Iris pigment epithelial cell (primary cell): ENCODE results near the gene SLC4A3.

Experiments
- DNase-seq: peaks from one replicate; pipeline ENCODE4 v3.0.0-alpha.2; 2011; ENCODE audit warnings: low read depth

Gene SLC4A3

DNA sequence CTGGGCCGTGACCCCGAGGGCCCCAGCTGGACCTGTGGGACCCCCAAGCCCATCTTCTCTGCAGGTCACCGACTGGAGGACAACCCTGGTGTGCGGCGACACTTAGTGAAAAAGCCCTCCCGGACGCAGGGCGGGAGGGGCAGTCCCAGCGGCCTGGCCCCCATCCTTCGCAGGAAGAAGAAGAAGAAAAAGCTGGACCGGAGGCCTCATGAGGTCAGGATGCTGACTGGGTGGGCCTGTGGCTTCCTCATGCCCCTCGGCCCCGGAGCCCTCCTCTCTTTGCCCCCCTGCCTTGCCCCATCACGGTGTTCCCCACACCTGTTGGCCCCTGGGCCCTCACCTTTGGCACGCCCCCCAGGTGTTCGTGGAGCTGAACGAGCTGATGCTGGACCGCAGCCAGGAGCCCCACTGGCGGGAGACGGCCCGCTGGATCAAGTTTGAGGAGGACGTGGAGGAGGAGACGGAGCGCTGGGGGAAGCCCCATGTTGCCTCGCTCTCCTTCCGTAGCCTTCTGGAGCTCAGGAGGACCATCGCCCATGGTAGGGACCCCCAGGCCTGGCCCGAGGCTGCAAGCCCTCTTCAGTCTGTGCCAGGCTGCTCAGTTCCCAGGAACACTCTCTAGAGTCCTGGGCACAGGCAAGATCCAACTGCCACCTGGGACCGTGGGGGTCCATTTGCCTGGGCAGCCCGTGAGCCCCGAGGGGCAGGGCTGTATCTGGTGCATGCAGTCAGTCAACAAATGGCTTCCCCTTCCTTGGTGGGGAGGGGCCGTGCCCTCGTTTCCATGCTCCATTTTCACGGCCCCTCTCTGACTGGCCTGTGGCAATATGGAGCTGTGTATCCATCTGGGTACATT, 4.7 kb downstream of the SLC4A3 start:
- DNase-seq = no peak

GRCh38 chr2:219632760-219633105, 5.3 kb downstream of the SLC4A3 start:
- no peak for DNase-seq

DNA sequence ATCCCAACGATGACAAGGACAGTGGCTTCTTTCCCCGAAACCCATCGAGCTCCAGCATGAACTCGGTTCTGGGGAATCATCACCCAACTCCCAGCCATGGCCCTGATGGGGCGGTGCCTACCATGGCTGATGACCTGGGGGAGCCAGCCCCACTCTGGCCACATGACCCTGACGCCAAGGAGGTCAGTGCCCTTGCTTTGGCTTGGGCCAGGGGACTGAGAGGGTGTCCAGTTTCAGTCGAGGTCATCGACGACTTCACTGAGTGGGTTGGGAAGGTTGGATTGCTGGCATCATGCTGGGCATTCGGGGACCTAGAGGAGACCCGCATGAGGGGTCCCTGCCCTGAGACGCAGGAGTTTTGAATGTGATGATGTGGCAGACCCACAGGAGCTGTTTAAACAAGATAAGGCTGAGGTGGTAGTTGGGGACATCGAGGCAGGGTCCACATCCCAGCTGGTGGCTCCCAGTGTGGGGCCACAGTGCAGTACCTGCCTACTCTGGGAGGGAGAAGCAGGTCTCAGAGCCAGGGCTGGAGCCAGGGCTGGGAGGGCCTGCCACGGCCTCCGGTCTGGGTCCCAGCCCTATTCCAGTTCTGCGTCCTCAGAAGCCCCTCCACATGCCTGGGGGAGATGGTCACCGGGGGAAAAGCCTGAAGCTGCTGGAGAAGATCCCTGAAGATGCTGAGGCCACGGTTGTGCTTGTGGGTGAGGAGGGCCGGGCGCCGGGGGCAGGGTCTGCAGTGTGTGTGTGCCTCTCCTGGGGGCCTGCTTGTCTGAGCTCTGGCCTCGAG, 6.0 kb downstream of the SLC4A3 start:
- no peak for DNase-seq

GRCh38 chr2:219634171-219634940, 6.9 kb downstream of the SLC4A3 start:
- no peak for DNase-seq

DNA sequence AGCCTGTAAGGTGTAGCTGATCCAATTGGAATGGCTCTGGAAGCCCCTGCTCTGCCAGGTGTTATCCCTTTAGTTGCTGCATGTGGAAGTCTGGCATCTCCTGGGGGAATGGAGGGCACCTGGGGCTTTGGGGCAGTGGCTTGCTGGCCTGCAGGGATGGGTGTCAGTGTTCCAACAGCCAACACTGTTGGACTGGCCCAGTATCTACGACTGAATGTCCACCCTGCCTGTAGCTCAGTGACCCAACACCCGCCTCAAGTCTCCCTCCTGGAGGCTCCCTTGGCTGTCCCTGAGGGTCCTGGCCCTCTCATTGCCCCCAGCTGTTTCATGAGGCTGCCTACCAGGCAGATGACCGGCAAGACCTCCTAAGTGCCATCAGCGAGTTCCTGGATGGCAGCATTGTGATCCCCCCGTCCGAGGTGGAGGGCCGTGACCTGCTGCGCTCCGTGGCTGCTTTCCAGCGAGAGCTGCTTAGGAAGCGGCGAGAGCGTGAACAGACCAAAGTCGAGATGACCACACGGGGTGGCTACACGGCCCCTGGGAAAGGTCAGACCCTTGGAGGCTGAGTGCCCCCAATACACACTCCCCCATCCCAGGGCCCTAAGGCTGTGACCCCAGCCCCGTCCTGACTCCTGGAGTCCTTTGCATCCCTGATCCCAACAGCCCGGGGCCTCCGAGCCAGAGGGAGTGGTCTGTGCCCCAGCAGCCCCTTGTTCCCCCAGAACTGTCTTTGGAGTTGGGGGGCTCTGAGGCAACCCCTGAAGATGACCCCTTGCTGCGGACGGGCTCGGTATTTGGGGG, 7.7 kb downstream of the SLC4A3 start:
- no peak for DNase-seq

DNA sequence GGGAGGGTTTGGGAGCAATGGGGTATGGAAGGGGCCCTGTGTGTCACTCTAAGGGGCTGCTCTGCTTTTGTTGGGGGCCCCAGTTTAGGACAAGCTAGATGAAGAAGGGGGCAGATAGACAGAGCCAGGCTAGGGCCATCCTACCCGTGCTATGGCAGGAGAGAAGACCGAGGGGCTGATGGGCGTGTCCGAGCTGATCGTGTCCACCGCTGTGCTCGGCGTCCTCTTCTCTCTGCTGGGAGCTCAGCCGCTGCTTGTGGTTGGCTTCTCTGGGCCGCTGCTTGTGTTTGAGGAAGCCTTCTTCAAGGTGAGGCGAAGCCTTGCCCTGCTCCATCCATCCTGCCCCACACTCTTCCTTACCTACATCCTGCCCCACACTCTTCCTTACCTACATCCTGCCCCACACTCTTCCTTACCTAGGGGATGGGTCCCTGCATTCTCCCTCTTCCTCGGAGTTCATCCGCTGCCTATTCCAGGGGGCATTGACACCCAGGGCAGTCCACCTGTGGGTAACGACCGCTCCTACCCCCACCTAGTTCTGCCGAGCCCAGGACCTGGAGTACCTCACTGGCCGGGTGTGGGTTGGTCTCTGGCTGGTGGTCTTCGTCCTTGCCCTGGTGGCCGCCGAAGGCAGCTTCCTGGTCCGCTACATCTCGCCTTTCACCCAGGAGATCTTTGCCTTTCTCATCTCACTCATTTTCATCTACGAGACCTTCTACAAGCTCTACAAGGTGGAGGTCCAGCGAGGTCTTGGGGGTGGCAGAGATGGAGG, 8.9 kb downstream of the SLC4A3 start:
- DNase-seq = no peak

DNA sequence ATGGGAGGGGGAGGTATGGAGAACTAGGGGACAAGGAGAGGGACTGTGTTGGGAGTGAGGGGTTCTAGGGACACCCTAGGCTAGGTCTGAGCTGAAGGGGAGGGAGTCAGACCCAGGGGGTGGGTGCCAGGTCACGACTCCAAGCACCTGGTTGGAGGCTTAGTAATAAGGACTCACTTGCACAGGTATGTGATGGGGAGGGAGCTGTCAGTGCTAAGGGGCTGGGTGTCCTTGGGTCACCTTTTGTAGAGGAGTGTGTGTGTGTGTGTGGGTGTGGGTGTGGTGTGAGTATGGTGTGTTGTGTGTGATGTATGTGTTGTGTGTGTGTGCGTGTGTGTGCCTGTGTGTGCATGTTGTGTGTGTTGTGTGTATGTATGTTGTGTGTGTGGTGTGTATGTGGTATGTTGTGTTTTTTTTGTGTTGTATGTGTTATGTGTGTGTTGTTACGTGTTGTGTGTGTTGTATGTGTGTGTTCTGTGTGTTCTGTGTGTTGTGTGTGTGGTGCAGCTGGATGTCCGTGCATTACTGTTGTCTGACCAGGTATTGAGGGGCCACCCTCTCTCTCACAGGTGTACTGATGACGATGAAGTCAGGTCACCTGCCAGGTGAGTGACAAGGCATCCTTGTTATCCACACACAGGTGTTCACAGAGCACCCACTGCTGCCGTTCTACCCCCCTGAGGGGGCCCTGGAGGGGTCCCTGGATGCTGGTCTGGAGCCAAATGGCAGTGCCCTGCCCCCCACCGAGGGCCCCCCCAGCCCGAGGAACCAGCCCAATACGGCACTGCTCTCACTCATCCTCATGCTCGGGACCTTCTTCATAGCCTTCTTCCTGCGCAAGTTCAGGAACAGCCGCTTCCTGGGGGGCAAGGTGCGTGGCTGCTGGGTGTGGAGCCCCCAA, 9.8 kb downstream of the SLC4A3 start:
- no peak for DNase-seq

- no peak for DNase-seq
Observed at GRCh38 chr2:219637842-219638185, 10.4 kb downstream of the SLC4A3 start.

- DNase-seq = no peak
Observed at GRCh38 chr2:219638217-219638947, 11.0 kb downstream of the SLC4A3 start.

DNA sequence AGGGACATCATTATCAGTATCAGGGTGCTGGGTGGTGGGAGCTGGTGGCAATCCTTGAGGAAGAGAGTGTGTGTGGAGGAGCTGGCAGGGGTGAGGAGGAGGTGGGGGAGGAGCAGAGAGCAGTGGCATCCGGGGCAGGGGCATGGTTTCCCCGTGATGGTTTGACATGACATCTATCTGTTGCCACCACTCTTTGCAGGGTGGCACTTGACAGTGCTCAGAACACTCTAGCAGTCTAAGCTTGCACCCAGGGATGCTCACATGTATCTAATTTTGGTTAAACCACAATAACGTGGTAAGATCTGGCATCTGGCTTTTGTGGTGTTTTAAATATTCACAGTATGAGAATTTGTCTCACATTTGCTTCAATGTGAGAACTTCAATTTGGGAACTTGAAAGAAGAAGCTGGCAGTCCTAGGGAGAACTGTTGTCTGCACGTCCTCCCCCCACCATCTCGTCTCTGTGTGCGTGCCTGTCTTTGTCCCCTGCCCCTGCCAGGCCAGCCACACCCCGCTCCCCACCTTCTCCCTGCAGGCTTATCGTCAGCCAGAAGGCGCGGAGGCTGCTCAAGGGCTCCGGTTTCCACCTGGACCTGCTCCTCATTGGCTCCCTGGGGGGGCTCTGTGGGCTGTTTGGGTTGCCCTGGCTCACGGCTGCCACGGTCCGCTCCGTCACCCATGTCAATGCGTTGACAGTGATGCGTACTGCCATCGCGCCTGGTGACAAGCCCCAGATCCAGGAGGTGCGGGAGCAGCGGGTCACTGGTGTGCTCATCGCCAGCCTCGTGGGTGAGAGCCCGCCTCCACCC, 11.7 kb downstream of the SLC4A3 start:
- DNase-seq = no peak

- no peak for DNase-seq
Observed at GRCh38 chr2:219641390-219642068, 14.1 kb downstream of the SLC4A3 start.

DNA sequence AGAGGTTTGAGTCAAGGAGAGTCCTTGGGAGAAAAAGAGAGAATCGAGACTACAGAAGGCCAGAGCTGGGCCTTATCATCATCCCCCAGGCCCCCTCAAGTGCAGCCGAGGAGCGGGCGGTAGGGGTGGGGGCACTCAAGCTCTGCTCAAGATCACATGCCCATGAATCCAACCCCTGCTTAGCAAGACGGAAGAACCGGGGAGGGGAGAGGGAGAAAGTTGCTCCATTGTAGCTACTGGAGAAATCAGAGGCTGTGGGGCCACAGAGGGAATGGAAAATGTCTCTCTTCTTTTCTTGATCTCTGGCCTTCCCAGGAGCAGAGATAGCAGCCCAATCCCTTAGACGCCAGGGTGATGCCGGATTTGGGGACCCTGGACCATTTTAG, 14.6 kb downstream of the SLC4A3 start:
- DNase-seq = no peak

- peak; percentile 96 for DNase-seq
Observed at GRCh38 chr2:219642465-219643083, 15.1 kb downstream of the SLC4A3 start.

- no peak for DNase-seq
Observed at GRCh38 chr2:219643084-219643473, 15.6 kb downstream of the SLC4A3 start.

DNA sequence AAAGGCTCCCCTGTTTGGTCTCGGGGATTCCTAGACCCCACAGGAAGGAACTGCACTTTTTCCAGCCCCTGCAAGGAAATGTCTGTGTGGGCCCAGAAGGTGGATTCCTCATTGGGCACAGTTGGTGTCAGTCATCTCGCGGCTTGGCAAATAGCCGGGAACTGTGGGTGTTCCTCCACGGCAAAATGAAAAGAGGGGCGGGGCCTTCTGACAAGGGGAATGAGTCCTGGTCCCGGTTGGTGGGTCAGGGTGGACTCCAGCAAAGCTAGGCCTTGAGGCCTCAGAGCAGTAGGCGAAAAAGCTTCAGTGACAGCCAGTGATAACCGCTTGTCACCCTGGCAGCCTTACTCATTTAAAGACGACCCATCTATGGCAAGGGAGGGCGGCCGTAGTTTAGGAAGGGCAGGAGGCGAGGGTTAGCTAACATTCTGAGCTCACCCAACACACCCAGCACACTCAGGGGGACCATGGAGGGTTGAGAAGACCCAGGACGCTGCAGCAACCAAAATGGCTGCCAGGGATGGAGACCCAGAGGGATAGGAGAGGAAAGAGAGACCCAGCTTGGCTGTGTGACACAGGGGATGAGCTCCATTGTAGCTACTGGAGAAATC, 16.5 kb downstream of the SLC4A3 start:
- DNase-seq = peak; percentile 11

DNA sequence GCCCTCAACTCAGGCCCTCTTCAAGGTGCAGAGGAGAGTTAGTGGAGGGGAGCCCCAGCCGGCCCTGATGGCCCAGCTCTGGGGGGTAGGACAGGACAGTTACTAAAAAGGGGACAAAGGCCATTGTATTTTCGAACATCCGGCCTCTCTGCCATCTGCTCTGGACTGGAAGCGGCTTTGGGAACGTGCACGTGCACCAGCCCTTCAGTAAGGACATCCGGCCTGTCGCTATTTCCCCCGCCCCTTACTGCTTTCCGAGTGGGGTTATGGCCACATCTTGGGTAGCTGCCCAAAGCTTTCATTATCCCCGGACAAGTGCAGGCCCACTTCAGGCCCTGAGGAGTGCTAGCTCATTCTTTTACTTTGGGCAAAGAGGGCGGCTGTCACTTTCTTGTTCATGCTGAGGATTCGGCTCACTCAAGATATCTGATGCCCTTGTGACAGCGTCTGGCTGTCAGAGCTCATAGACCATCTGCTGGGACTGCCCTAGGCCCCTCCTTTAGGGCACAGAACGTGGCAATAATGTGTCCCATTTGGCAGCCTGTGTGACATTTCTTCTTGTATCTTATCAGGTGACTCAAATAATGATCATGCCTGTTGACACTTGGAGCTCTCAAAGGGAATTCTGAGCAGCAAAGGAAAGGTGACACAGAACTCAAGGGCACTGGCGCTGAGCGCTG, 17.5 kb downstream of the SLC4A3 start:
- no peak for DNase-seq
